Head of caudate nucleus (tissue), 42 donors: Measurements from ENCODE around the gene CBLN3.

ENCODE experiments used
- DNase-seq, 42 donors: peaks; one replicate each; pipeline versions ENCODE4 v3.0.0 to v3.0.0-alpha.2; 2020 to 2021; ENCODE audit warnings: mixed read lengths in 7 of 42
- intact Hi-C: fragments of 100-400 bp; cut with DNase I; formaldehyde crosslinking; loops from one replicate; pipeline ENCODE4 v1.15.0; 2022

CBLN3 gene

DNA sequence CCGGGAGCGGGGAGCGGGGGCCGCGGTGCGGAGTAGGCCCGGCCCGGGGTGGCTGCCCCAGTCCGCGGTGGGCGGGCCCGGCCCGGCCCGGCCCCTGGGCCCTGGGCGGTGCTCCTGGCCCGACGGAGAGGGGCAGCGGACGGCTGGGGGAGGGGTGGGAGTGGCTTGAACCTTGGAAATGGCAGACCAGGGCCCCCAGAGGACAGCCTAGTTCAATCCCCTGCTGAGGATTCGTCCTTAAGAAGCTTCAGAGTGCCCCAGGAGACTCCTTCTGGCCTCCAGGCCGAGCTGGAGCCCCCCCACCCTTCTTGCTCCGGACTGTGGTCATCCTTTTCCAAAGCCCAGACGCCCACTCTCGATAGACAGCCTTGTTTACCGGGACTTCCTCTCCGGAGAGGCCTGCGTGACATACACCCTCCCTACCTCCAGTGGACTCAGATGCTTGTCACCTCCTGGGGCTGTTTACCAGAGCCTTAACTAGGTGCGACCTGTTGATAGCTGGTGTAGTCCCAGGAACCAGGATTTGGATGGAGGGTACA lies 744 bp upstream of the CBLN3 start:
- intact Hi-C loops = no loop called here
- peak in 35 of 42 donors; percentile 32 to 70 (median 51) for DNase-seq

DNA sequence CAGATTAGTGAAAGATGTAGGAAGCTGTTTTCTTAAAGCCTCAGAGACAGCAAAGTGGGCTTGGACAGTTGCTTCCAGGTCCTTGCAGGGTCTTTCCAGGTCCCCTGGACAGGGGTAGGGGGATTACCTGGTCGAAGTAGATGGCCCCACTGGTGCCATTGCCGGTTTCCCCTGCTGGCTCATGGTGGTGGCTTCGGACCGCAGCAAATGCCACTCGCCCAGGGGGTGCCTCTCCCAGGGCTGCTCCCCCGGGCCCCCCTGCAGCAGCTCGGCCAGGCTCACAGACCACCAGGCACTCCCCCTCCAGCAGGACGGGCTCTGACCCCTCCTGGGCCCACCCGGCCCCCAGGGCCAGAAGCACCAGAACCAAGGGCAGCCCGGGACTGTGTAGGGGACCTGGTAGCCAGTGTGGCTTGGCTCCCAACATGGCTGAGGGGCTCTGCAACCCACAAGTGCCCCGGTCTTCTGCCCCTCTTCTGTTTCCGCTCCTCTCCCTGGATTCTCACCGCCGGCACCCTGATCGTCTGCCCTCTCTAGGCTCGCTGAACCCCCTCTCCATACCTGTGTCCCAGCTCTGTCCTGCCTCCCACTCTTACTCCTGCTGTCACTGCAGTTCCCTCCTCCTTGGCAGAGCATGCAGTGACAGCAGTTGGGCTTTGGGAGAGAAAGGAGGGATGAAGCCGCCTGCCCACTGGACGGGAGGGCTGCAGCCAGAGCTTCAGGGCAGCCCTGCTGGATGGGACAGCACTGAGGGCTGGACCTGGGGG lies 657 bp downstream of the CBLN3 start:
- DNase-seq = no peak
- intact Hi-C loops = no loop called here

GRCh38 chr14:24427537-24428508 lies 1.6 kb downstream of the CBLN3 start:
- intact Hi-C loops = no loop called here
- DNase-seq = peak in 1 of 42 donors; percentile 36

DNA sequence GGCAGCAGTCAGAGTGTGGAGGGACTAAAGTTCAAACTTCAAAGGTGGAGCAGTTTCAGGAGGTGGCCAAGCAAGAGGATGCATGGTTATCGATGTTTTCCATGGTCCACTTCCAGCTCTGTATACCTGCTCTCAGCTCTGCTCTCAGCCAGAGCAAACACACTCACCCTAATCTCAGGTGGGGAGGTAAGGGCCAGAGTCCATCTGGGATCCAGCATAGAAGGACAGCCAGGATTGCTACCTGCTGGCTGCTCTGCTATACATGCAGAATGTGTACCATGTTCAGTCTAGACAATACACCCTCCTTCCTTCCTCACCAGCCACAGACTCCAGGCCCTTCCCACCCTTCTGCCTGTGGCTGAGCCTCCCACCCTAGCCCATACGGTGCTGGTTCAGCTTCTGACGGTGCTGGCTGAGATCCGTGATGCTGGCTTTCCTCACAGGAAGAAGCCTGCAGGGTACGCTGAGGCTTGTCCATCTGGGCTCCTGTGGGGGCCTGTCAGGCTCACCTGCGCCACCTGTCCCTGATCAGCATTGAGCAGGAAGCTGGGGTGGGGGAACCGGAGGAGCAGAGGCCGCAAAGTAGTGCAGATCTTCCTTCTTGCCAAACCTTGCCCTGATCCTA lies 2.4 kb downstream of the CBLN3 start:
- peak in 1 of 42 donors; percentile 32 for DNase-seq
- intact Hi-C loops = no loop called here

- intact Hi-C loops = no loop called here
Measured at GRCh38 chr14:24426150-24426911, 3.1 kb downstream of the CBLN3 start.

GRCh38 chr14:24425704-24426103 lies 3.8 kb downstream of the CBLN3 start:
- peak in 1 of 42 donors; percentile 17 for DNase-seq
- intact Hi-C loops = no loop called here

More at GRCh38 chr14:24426150-24426911, 3.1 kb downstream of the CBLN3 start:
- peak in 1 of 42 donors; percentile 21 for DNase-seq

GRCh38 chr14:24422694-24423601 lies 6.5 kb downstream of the CBLN3 start:
- intact Hi-C loops = no loop called here
- DNase-seq = peak in 2 of 42 donors; percentile 0 to 11

DNA sequence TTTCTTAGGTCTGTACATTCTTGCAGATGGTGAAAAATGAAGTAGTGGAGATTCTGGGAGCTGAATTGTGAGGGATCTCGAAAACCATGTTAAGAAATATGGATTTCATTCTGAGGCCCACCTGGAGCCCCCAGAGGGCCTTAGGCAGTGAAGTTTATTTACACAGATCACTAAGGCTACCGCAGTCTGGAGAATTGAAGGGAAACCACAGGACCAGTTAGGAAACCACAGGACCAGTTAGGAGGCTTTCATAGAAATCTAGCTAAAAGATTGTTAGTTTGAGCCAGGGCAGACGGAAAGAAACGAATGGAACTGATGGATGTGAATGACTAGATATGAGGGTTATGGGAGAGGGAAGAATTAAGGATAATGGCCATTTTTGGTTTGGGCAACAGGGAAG lies 7.2 kb downstream of the CBLN3 start:
- intact Hi-C loops = no loop called here
- DNase-seq = no peak

DNA sequence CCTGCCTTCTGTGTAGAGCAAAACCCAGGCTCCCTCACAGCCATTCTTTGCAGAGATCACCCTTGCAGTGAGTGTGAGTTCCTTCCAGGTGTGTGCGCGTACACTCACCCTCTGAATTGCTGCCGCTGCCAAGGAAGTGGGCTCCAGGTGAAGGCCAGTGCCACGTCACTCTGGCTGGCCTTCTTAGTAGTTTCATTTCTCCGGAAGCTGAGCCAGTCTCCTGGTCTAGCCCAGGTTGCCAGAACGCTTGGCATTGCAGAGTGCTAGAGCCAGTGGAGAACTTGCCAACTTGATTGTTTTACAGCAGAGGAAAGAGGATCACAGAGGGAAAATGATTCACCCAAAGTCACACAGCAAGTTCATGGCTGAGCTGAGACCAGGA lies 11.0 kb downstream of the CBLN3 start:
- peak in 3 of 42 donors; percentile 2 to 22 (median 15) for DNase-seq
- intact Hi-C loops = no loop called here

GRCh38 chr14:24417832-24418491 lies 11.5 kb downstream of the CBLN3 start:
- DNase-seq = peak in 4 of 42 donors; percentile 5 to 19 (median 10)
- intact Hi-C loops = no loop called here

- peak in 3 of 42 donors; percentile 1 to 25 (median 22) for DNase-seq
- intact Hi-C loops = no loop called here
Measured at GRCh38 chr14:24416932-24417619, 12.4 kb downstream of the CBLN3 start.

DNA sequence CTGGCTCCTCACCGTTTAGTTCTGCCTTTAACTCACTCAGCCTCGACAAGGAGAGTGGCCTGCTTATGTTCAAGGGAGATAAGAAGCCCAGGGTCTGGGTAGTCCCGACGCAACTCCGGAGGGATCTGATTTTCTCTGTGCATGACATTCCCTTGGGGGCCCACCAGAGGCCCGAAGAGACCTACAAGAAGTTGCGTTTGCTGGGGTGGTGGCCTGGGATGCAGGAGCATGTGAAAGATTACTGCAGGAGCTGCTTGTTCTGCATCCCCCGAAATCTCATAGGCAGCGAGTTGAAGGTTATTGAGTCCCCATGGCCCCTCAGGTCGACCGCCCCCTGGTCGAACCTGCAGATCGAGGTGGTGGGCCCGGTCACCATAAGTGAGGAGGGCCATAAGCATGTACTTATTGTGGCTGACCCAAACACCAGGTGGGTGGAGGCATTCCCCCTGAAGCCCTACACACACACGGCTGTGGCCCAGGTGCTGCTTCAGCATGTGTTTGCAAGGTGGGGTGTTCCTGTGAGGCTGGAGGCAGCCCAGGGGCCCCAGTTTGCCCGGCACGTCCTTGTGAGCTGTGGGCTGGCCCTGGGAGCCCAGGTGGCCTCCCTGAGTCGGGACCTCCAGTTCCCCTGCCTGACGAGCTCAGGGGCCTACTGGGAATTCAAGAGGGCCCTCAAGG lies 13.1 kb downstream of the CBLN3 start:
- intact Hi-C loops = no loop called here
- peak in 1 of 42 donors; percentile 2 for DNase-seq

DNA sequence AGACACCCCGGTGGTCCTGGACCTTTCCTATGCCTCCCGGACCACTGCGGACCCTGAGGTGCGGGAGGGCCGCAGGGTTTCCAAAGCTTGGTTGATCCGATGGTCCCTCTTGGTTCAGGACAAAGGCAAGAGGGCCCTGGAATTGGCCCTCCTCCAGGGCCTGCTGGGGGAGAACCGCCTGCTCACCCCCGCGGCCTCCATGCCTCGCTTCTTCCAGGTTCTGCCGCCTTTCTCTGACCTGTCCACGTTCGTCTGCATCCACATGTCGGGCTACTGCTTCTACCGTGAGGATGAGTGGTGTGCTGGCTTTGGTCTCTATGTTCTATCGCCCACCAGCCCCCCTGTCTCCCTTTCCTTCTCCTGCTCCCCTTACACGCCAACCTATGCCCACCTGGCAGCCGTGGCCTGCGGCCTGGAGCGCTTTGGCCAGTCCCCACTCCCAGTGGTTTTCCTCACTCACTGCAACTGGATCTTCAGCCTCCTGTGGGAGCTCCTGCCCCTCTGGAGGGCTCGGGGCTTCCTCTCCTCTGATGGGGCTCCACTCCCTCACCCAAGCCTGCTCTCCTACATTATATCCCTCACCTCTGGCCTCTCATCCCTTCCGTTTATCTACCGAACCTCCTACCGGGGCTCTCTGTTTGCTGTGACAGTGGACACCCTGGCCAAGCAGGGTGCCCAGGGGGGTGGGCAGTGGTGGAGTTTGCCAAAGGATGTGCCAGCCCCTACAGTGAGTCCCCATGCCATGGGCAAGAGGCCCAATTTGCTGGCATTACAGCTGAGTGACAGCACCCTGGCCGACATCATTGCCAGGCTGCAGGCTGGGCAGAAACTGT lies 13.8 kb downstream of the CBLN3 start:
- intact Hi-C loops = no loop called here
- peak in 1 of 42 donors; percentile 16 for DNase-seq

DNA sequence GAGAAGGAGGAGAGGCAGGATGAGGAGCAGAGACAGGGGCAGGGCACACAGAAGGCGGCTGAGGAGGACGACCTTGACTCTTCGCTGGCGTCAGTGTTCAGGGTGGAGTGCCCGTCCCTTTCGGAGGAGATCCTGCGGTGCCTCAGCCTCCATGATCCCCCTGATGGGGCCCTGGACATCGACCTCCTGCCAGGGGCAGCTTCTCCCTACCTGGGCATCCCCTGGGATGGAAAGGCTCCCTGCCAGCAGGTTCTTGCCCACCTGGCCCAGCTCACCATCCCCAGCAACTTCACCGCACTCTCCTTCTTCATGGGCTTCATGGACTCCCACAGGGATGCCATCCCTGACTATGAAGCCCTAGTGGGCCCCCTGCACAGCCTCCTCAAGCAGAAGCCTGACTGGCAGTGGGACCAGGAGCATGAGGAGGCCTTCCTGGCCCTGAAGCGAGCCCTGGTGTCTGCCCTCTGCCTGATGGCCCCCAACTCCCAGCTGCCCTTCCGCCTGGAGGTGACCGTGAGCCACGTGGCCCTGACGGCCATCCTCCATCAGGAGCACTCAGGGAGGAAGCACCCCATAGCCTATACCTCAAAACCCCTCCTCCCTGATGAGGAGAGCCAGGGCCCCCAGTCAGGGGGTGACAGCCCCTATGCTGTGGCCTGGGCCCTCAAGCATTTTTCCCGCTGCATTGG lies 14.6 kb downstream of the CBLN3 start:
- peak in 1 of 42 donors; percentile 29 for DNase-seq
- intact Hi-C loops = no loop called here
